Heart left ventricle (tissue), 13 donors: ENCODE measurements around the gene FBXW2.

Source experiments
- CTCF ChIP-seq, 12 donors: fragments of 200-600 bp; sonication (generic) in 4 of 12; IDR thresholded peaks; one replicate each; pipeline versions ENCODE4 v1.5.0 to v1.8.0; 2018 to 2022; ENCODE audit warnings: antibody characterized with exemption in 12 of 12, mild to moderate bottlenecking in 5 of 12
- POLR2A ChIP-seq, 2 donors: fragments of 450-650 bp; IDR thresholded peaks; one replicate each; pipeline ENCODE4 v1.6.1; 2017; ENCODE audit warnings: antibody characterized with exemption in 2 of 2, mild to moderate bottlenecking in 2 of 2, moderate library complexity in 2 of 2
- donor health status: ischemic (EF 13 %, LVEDD 7.1; RV severe dilation, severe dysfunction).
- donor health status: DM: no; HTN: yes; CAD: no.
- donor health status: DM: no; HTN: no; CAD: no.
- donor health status: ischemic (EF 25% LVEDD 6.9; RV normal size, moderate dysfunction).
- donor health status: ischemic (EF 25% LVEDD 5.7; RV mildly dilated, moderate dysfunction).
- donor health status: ischemic (EF 35%, LVEDD 5.7; RV mildly dilated, moderate dysfunction).
- donor health status: nonischemic (EF 11% LVEDD 7.7; RV severe dilation, severe dysfunction).
- donor health status: DM: yes; HTN: yes; CAD: no.
- donor health status: PGD.
- donor health status: ischemic (EF 29% LVEDD 5.4; RV normal size, mild dysfunction).
- donor health status: nonischemic (EF 23%, LVEDD 6.1; RV moderate dilation, normal function).

- TF ChIP-seq CTCF (IDR thresholded peaks at IDR 0.05) (no peak), POLR2A (IDR thresholded peaks at IDR 0.05) (no peak)
Measured at GRCh38 chr9:120807607-120808379, 14.6 kb upstream of the FBXW2 start.
